ENCODE data around the gene ARSI.

The ARSI gene

DNA sequence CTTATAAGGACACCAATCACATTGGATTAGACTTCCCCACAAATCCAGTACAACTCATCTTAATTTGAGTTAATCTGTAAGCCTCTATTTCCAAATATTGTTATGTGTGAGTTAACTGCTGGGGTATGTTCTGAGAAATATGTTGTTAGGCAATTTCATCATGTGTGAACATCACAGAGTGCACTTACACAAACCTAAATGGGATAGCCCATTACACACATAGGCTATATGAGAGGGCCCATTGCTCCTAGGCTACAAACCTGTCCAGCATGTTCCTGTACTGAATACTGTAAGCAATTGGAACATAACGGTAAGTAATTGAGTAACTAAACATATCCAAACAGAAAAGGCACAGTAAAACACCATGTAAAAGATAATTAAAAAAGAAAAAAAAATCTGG lies 19.1 kb upstream of the ARSI start:
- Histone ChIP-seq H3K4me1 (ENCODE audit: control insufficient read depth, insufficient read depth, low read length) (peaks cover 7% of the 10 kb centered on the region), H3K4me3 (ENCODE audit: low read depth, low read length) (no peak overlapping the region), H3K9me3 (ENCODE audit: control insufficient read depth, insufficient read depth, low read depth, low read length) (no peaks in the 10 kb centered on the region), H3K36me3 (ENCODE audit: control insufficient read depth in 2 of 2, insufficient read depth in 1 of 2, low read length in 2 of 2) (no peaks in the 10 kb centered on the region), H3K27ac (ENCODE audit: extremely low read depth, low read depth, low read length) (no peak overlapping the region)
- POLR2A ChIA-PET: no interaction called here
- TF ChIP-seq ZIC2 (tag by site-specific recombination; IDR thresholded peaks at IDR 0.05) (no peak), ZNF121 (tag by site-specific recombination; IDR thresholded peaks at IDR 0.05) (no peak), ZNF350 (tag by site-specific recombination; IDR thresholded peaks at IDR 0.05) (no peak), OVOL3 (tag by site-specific recombination; IDR thresholded peaks at IDR 0.05) (no peak), ZBTB8A (tag by site-specific recombination; IDR thresholded peaks at IDR 0.05) (no peak), SCRT1 (tag by site-specific recombination; IDR thresholded peaks at IDR 0.05; ENCODE audit: borderline replicate concordance) (no peak)
- TF ChIP-seq, protein P1, sequence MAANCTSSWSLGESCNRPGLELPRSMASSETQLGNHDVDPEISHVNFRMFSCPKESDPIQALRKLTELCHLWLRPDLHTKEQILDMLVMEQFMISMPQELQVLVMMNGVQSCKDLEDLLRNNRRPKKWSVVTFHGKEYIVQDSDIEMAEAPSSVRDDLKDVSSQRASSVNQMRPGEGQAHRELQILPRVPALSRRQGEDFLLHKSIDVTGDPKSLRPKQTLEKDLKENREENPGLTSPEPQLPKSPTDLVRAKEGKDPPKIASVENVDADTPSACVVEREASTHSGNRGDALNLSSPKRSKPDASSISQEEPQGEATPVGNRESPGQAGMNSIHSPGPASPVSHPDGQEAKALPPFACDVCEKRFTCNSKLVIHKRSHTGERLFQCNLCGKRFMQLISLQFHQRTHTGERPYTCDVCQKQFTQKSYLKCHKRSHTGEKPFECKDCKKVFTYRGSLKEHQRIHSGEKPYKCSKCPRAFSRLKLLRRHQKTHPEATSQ (tag by site-specific recombination; IDR thresholded peaks at IDR 0.05): no peak
- CTCF ChIA-PET: no interaction called here

DNA sequence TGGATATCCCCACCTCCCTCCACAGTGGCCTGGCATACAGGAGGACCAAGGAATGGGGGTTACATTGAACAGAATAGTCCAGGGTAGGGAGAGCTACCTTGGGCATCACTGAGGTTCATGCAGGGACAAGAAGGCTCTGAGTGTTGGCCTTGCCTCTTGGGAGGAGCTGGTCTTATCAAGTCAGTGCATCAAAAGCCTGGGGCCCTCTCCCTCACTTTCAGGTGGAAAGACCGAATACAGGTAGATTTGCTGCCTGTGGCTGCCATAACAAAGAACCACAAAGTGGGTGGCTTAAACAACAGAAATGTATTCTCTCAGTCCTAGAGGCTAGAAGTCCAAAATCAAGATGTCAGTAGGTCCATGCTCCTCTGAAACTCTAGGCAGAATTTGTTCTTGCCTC lies 18.5 kb upstream of the ARSI start:
- H3K4me1 ChIP-seq (ENCODE audit: control insufficient read depth, insufficient read depth, low read length): peaks cover 7% of the 10 kb centered on the region
- TF ChIP-seq, protein P2, sequence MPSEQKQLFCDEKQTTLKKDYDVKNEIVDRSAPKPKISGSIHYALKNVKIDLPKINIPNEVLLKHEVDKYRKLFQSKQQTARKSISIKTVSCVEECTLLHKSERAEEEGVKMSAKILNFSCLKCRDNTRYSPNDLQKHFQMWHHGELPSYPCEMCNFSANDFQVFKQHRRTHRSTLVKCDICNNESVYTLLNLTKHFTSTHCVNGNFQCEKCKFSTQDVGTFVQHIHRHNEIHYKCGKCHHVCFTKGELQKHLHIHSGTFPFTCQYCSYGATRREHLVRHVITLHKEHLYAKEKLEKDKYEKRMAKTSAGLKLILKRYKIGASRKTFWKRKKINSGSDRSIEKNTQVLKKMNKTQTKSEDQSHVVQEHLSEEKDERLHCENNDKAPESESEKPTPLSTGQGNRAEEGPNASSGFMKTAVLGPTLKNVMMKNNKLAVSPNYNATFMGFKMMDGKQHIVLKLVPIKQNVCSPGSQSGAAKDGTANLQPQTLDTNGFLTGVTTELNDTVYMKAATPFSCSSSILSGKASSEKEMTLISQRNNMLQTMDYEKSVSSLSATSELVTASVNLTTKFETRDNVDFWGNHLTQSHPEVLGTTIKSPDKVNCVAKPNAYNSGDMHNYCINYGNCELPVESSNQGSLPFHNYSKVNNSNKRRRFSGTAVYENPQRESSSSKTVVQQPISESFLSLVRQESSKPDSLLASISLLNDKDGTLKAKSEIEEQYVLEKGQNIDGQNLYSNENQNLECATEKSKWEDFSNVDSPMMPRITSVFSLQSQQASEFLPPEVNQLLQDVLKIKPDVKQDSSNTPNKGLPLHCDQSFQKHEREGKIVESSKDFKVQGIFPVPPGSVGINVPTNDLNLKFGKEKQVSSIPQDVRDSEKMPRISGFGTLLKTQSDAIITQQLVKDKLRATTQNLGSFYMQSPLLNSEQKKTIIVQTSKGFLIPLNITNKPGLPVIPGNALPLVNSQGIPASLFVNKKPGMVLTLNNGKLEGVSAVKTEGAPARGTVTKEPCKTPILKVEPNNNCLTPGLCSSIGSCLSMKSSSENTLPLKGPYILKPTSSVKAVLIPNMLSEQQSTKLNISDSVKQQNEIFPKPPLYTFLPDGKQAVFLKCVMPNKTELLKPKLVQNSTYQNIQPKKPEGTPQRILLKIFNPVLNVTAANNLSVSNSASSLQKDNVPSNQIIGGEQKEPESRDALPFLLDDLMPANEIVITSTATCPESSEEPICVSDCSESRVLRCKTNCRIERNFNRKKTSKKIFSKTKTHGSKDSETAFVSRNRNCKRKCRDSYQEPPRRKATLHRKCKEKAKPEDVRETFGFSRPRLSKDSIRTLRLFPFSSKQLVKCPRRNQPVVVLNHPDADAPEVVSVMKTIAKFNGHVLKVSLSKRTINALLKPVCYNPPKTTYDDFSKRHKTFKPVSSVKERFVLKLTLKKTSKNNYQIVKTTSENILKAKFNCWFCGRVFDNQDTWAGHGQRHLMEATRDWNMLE (tag by site-specific recombination; conservative IDR thresholded peaks at IDR 0.05; ENCODE audit: low read depth): no peak
- TF ChIP-seq ZNF654 (tag by site-specific recombination; IDR thresholded peaks at IDR 0.05; ENCODE audit: low read depth) (no peak), SP7 (tag by site-specific recombination; IDR thresholded peaks at IDR 0.05) (no peak), ZNF2 (tag by site-specific recombination; IDR thresholded peaks at IDR 0.05) (no peak), ZNF169 (tag by site-specific recombination; IDR thresholded peaks at IDR 0.05) (no peak), ZNF514 (tag by site-specific recombination; IDR thresholded peaks at IDR 0.05) (no peak), ZNF138 (tag by site-specific recombination; IDR thresholded peaks at IDR 0.05; ENCODE audit: borderline replicate concordance) (no peak), ZNF121 (tag by site-specific recombination; IDR thresholded peaks at IDR 0.05) (no peak)
- TF ChIP-seq, protein P3, sequence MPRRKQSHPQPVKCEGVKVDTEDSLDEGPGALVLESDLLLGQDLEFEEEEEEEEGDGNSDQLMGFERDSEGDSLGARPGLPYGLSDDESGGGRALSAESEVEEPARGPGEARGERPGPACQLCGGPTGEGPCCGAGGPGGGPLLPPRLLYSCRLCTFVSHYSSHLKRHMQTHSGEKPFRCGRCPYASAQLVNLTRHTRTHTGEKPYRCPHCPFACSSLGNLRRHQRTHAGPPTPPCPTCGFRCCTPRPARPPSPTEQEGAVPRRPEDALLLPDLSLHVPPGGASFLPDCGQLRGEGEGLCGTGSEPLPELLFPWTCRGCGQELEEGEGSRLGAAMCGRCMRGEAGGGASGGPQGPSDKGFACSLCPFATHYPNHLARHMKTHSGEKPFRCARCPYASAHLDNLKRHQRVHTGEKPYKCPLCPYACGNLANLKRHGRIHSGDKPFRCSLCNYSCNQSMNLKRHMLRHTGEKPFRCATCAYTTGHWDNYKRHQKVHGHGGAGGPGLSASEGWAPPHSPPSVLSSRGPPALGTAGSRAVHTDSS (tag by site-specific recombination; IDR thresholded peaks at IDR 0.05): no peak
- no peaks in the 10 kb centered on the region for H3K9me3 ChIP-seq (ENCODE audit: control insufficient read depth, insufficient read depth, low read depth, low read length)
- H3K4me3 ChIP-seq (ENCODE audit: low read depth, low read length): no peak overlapping the region
- no peak overlapping the region for H3K27ac ChIP-seq (ENCODE audit: extremely low read depth, low read depth, low read length)
- ChIA-PET CTCF (interaction anchor here (0.8 kb wide), 1 partner anchor 29 kb away, joined by 3 read pairs; no protein-coding TSS in a partner anchor), POLR2A (no interaction called here)
- H3K36me3 ChIP-seq (ENCODE audit: control insufficient read depth in 2 of 2, insufficient read depth in 1 of 2, low read length in 2 of 2): no peaks in the 10 kb centered on the region

Data from HEK293 (cell line).